GM08714 (cell line): ENCODE results near the gene CLCF1.

Experiments
- H3K4me3 ChIP-seq: fragments of 200-500 bp; sonication (Bioruptor generic); 2 replicates; pipeline ENCODE4 v1.5.1; 2014; ENCODE audit warnings: mild to moderate bottlenecking, low read length, inconsistent platforms
- ZNF274 ChIP-seq: IDR thresholded peaks from 2 replicates; pipeline ENCODE4 v1.6.1; 2012; ENCODE audit warnings: mild to moderate bottlenecking, low read depth, low read length

Gene CLCF1

DNA sequence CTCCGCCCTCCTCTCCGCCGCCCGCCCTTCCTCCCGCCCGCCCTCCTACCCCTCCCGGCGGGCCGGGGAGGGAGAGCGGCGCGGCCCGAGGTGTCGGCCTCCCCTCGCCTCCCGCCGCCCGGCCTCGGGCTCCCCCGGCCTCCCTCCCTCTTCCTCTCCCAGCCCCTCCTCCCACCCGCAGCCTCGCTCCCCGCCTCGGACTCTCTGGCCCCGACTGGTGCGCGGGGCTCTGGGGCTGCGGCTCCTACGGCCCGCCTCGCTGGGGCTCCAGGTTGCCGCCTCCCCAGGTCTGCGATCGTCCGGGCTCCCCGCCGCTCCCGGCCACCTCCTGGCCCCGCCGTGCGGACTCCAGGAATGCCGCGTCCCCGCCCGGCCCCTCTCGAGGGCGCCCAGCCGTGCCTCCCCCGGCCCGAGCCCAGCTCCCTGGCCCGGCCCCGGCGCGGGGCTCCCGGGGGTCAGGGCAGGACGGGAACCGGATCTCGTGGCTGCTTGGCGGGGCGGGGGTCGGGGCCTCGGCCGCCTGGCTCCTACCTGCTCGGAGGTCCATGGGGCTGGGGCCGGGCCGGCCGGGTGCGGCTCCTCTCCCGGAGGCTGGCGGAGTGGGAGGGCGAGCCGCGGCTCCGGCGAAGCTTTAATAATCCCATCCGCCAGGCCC, at the start of gene CLCF1:
Gene CLCF1, minus strand, starts transcription at position 606 of the 655 bp plus-strand sequence. Its CDS starts 59 bp downstream, at position 547.
- no peak for TF ChIP-seq ZNF274
- H3K4me3 ChIP-seq: peak within 1 kb of the TSS; percentile 74; the same call in 1 of the 2 replicates

DNA sequence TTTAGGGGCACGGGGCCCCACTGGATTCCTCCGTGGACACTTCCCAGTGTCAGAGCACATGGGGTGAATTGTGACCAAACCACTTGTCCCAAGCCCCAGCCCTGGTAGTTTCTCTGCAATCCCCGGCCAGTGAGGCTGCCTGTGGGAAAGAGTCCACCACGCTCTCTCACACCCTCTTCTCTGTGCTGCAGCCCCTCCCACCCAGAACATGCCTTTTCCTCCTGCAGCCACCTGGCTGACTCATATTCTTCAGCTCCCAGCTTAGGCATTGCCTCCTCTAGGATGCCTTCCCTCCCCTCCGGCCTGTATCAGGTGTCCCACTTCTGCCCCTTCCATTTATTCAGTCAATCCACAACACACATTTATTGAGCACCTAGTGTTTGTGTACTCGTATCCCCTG, 49.5 kb upstream of the CLCF1 start:
- no peak overlapping the region for H3K4me3 ChIP-seq
- no peak for TF ChIP-seq ZNF274

DNA sequence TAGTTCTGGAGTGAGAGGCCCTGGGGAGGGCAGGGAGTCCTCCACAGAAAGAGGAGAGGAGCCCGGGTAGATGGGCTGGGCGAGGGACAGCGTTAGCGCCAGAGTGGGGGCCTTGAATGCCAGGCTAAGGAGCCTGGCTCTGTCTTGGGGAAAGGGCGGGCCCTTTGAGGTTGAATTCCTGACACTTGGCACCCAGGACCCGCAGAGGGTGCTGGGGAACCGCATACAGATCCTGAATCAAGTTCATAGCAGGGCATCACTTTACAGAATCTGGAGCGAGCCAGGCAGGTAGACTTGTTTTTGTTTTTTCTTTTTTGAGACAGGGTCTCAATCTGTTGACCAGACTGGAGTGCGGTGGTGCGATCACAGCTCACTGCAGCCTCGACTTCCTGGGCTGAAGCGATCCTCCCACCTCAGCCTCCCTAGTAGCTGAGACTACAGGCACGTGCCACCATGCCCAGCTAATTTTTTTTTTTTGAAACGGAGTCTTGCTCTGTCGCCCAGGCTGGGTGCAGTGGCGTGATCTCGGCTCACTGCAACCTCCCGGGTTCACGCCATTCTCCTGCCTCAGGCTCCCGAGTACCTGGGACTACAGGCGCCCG, 48.1 kb upstream of the CLCF1 start:
- H3K4me3 ChIP-seq: no peak overlapping the region
- no peak for TF ChIP-seq ZNF274

DNA sequence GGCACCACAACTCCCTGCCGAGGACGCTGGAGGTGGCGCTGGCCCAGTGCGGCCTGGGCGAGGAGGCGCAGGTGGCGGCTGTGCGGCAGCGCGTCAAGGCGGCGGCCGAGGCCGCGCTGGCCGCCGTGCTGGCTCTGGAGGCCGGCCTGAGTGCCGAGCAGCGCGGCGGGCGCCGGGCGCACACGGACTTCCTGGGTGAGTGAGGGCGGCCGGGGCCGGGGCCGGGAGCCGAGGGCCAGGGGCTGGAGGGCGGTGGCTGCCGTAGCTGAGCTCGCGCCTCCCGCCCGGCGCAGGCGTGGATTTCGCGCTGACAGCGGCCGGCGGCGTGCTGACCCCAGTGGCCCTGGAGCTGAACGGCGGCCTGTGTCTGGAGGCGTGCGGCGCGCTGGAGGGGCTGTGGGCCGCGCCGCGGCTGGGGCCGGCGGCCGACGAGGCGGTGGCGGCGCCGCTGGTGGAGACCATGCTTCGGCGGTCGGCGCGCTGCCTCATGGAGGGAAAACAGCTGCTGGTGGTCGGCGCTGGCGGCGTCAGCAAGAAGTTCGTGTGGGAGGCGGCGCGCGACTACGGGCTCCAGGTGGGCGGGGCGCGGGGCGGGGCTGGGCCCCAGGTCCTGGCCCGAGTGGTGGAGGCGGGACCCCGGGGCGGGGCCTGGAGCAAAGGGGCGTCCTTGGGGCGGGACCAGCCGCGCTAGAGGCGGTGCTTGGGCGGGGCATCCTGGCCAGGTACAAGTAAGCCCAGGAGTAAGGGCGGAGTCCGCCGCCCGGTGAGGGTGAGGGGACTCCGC, 47.4 kb upstream of the CLCF1 start:
- H3K4me3 ChIP-seq: peak overlapping the region; percentile 66; the same call in 1 of the 2 replicates
- no peak for TF ChIP-seq ZNF274

DNA sequence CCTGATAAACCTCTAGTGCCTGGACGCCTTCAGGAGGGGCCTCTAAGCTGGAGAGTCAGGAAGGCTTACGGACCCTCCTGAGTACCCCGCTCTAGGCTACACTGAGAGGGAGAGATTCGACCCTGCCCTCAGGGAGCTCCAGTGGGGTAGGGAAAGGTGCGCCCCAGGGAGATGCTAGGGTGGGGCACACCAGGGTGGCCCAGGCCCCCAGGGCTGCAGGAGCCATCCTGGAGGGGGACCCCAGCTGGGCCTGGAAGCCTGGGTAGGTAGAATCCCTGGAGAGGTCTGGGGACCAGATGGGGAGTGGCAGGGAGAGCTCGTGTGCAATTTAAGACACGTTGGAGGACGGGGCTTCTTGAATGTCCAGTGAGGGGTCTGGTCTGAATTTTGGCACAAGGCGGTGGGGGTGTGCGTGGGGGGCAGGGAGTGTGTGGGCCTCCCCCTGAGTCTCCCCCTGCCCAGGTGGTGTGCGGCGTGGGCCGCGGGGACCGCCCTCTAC, 46.8 kb upstream of the CLCF1 start:
- no peak for TF ChIP-seq ZNF274
- H3K4me3 ChIP-seq: peak overlapping the region; percentile 66; the same call in 1 of the 2 replicates

DNA sequence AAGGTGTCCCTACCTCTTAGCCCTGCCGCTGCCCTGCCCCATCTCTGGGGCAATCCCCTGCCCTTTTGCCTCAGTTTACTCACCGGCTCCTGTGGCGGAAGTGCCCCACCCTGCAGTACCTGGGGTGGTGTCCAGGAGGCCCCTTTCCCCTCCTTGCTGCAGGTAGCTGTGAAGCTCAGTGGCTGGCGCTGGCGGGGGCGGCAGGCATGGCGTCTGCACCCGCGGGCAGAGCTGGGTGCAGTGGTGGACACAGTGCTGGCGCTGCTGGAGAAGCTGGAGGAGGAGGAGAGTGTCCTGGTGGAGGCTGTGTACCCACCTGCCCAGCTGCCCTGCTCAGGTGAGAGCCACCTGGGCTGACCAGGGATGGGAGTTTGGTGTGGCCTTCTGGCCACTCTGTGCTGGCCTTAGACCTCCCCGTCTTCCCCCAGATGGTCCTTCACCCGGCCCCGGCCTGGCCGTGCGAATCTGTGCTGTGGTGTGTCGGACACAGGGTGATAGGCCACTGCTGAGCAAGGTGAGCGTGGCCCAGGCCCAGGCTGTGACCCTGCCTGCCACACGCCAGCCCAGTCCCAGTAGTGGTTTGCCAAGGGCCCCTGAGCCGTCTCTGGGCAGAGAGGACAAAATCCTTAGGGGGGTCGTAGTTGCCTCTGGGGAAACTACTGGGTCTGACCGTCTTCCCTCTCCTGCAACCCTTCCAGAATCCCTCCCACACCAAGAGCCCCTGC, 46.1 kb upstream of the CLCF1 start:
- TF ChIP-seq ZNF274: no peak
- no peak overlapping the region for H3K4me3 ChIP-seq

DNA sequence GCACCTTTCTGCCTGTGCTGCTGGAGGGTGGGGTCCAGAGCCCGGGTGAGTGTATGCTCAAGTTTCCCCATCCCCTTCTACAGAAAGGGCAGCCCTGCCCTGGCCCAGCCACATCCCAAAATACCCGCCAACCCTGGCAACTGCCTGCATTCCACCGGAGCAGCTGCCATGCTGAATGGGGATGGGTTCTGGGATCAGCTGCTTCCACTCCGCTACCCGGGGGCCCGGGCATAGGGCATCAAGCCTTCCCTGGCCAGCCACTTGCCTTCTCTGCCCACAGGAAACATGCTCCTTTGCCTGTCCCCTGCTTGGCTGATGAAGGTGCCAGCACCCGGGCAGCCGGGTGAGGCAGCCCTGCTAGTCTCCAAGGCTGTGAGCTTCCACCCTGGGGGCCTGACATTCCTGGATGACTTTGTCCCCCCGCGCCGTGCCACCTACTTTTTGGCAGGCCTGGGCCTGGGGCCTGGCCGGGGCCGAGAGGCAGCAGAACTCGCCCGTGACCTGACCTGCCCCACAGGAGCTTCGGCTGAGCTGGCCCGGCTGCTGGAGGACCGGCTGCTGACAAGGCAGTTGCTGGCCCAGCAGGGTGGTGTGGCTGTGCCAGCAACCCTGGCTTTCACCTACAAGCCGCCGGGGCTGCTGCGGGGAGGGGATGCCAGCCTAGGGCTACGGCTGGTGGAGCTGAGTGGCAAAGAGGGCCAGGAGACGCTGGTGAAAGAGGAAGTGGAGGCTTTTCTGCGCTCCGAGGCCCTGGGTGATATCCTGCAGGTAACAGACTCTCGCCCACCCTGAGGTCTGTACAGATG, 45.3 kb upstream of the CLCF1 start:
- TF ChIP-seq ZNF274: no peak
- H3K4me3 ChIP-seq: no peak overlapping the region

DNA sequence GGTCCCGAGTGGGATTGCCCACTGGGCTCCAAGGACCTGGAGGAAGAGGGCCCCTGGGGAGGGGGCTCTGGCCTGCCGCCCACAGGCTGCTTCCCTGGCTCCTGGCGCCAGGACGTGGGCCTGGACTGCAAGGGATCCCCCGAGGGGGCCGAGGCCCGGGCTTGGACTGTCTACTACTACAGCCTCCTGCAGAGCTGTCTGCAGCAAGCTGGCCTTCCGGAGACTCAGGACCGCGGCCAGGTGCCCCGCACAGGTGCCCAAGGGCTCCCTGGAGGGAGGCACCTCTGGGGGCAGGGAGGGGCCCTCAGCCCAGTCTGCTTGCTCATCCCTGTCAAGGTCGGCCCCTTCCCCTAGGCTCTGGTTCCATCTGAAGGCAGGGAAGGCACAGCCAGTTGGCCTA, 44.0 kb upstream of the CLCF1 start:
- H3K4me3 ChIP-seq: no peak overlapping the region
- no peak for TF ChIP-seq ZNF274

DNA sequence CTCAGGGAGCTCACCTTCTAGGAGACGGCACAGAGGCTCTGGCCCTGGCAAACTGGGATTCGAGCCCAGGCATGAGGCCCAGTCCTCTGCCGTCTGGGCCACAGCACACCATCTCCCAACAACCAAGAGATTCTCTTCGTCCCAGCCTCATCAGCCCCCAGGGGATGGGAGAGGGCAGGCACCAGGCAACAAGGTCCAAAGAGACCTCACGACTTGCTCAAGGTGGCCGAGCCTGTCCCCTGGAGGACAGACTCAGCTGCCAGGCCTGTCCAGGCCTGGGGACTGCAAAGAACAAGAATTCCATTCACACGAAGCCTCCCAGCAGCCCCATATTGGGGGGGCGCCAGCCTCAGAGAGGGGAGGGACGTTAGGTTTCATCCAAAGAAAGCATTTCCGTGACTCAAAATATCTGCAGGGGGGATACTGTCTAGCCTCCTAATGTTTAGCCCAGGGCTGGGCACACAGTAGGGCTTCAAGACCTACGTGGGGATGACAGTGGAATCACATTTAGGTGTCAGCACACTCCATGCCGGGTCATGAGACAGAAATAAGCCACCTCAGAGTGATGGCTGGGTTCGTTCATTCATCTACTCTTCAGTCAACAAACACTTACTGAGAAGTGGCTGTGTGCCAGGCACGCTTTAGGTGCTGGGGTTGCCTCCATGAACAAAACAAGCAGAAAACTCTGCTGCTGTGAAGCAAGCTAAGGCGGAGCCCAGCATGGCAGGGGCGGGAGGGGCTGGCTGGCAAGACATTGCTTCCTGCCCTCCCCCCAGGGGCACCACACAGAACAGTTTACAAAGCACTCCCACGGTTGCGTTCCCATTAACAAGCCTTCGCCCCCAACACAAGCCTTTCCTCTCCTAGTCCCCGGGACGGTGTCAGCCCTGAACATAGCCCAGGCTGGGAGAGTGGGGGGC, 43.3 kb upstream of the CLCF1 start:
- no peak overlapping the region for H3K4me3 ChIP-seq
- no peak for TF ChIP-seq ZNF274

DNA sequence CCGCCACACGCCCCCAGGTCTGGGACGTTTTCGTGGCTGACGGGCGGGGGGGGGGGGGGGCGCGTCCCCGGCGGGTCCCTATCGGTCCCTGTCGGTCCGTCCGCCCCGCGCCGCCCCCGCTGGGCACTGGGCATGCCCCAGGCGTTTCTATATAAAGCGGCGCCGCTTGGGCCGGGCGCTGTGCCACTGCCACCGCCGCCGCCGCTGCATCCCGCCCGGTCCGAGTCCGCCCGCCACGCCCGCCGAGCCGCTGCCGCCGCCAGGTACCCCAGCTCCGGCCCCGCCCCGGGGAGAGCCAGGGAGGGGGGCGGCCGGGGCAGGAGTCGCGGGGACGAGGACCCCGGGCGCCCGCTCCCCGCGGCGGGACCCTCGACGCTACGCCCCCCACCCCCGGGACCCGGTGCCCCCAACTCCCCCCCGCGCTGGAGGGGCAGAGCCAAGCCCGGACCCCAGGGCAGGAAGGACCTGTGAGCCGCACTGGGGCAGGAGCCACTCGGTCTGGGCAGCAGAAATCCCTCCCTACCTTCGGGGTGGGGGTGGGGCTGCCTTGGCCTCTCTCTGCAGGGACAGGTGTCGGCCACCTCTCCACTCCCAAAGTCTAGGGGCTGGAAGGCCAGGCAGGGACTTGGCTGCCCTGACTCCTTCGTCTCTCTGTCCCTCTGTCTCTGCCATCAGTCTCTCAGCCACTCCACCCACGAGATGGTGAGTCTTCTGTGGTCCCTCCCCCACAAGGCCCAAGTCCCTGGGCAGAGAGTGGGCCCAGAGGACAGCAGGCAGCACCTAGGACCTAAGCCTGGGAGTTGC, 42.3 kb upstream of the CLCF1 start, which contains the start of gene CARNS1:
Gene CARNS1, plus strand, starts transcription at position 178 of the 804 bp plus-strand sequence. Its CDS starts 522 bp downstream, at position 700.
- no peak for TF ChIP-seq ZNF274
- H3K4me3 ChIP-seq: no peak within 1 kb of the TSS

DNA sequence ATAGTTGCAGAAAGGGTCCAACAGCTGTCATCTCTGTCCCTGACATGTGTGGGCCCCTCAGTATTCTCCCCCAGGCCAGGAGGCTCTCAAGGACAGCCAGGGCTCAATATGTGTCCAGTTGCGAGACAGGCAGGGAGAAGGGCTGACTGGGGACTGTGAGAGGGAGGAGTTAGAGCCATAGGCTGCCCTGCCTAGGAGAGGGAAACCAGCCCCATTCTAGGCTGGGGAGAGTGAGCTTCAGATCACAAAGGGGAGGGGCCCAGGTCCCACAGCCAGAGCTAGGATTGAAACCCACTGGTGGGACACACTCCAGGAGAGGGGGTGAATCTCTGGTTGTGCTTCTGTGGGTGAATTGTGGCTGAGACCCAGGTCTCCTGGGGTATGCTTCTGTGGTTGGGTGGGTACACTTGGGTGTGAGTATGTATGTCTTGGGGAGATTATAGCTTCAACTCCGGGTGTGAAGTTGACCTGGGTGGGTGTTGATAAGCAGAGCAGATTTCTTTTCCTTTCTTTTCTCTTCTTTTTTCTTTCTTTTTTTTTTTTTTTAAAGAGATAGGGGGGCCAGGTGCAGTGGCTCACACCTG, 40.0 kb upstream of the CLCF1 start:
- TF ChIP-seq ZNF274: no peak
- H3K4me3 ChIP-seq: no peak overlapping the region
